ENCODE results near the gene FHIT.

FHIT gene

DNA sequence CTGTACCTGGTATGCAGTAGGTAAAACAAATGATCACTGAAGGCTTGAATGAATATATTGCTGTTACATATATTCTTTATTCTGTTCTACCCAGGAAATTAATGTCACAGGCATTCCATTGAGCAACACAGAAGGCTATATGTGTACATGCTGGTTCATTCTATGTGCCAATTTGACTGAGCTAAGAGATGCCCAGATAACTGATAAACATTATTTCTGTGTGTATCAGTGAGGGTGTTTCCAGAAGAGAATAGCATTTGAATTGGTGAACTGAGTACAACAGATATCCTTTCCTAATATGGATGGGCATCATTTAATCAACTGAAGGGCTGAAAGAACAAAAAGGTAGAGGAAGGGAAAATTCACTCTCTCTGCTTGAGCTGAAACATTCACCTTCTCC, 886.8 kb downstream of the FHIT start:
- no peaks in the 10 kb centered on the region for H3K36me3 ChIP-seq (ENCODE audit: insufficient read depth, insufficient read length, low read length)
- TF ChIP-seq SUZ12 (IDR thresholded peaks at IDR 0.05; ENCODE audit: extremely low read depth, insufficient read depth, insufficient read length) (no peak), ZNF274 (IDR thresholded peaks at IDR 0.05; ENCODE audit: low read depth, low read length) (no peak), YY1 (IDR thresholded peaks at IDR 0.05; ENCODE audit: insufficient read depth, insufficient read length) (no peak)
- no peaks in the 10 kb centered on the region for H3K27me3 ChIP-seq (ENCODE audit: insufficient read depth, insufficient read length)
- H3K4me1 ChIP-seq (ENCODE audit: insufficient read depth, insufficient read length): no peaks in the 10 kb centered on the region
- no peak overlapping the region for H3K4me3 ChIP-seq (ENCODE audit: insufficient read length, low read depth)
- no peaks in the 10 kb centered on the region for H3K9me3 ChIP-seq (ENCODE audit: insufficient read depth, low read length)
- H3K9ac ChIP-seq (ENCODE audit: insufficient read length, low read depth): no peak overlapping the region
- DNase-seq (ENCODE audit: low read depth, low spot score): no peak

DNA sequence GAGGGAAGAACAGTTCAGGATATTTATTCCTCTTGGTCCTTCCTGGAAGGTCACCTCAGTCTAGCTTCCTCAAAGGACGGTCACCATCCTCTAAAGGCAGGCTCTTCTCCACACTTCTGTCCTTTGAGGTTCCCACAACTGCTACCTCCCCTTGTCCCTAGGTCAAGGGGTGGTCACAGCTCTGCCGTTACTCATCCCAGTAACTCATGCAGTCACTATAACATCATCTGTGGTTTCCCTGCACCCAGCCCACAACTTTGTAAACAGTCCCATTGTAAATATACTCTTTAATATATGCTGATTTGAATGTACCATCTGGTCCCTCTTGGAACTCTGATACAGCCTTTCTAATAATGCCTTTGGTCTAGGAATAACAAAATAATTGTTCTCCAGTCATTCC, 887.4 kb downstream of the FHIT start:
- DNase-seq (ENCODE audit: low read depth, low spot score): no peak
- H3K4me1 ChIP-seq (ENCODE audit: insufficient read depth, insufficient read length): no peaks in the 10 kb centered on the region
- H3K9ac ChIP-seq (ENCODE audit: insufficient read length, low read depth): no peak overlapping the region
- no peaks in the 10 kb centered on the region for H3K27me3 ChIP-seq (ENCODE audit: insufficient read depth, insufficient read length)
- no peak overlapping the region for H3K4me3 ChIP-seq (ENCODE audit: insufficient read length, low read depth)
- no peaks in the 10 kb centered on the region for H3K9me3 ChIP-seq (ENCODE audit: insufficient read depth, low read length)
- no peaks in the 10 kb centered on the region for H3K36me3 ChIP-seq (ENCODE audit: insufficient read depth, insufficient read length, low read length)
- no peak for TF ChIP-seq SUZ12 (IDR thresholded peaks at IDR 0.05; ENCODE audit: extremely low read depth, insufficient read depth, insufficient read length)
- no peak for TF ChIP-seq ZNF274 (IDR thresholded peaks at IDR 0.05; ENCODE audit: low read depth, low read length)

DNA sequence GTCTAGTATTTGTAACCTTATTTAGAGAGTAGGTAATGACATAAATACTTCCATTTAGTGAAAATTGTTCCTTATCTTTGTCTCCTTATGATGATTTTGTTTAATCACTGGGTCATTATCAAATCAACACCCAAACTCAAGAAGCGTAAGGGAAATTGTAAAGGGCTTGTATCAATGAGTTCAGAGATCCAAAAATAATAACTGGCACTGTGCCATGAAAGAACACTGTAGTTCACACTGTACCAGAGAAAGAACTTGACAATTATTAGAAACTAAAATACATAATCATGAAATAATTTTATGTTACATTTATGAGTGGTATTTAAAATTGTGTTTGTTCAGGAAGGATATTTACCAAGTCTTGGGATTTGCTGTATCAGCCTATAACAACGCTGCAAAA, 895.4 kb downstream of the FHIT start:
- no peaks in the 10 kb centered on the region for H3K9me3 ChIP-seq (ENCODE audit: insufficient read depth, low read length)
- DNase-seq (ENCODE audit: low read depth, low spot score): no peak

DNA sequence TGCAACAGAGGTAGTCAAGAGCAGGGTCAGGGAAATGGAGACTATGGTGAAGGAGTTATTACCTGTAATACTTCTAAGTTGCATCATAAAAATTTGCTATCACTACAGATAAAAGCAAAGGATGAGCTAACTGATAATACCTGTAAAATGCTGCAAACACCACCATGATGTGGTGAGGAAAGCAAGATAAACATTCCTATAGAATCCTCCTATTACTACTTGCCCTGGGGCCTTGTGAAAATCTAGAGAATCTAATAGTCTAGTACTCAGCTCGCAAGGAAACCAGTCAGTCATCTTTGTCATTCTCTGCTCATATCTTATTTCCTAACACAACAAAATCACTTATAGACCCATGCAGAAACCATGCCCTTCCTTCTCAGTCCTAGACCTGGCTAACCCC, 899.8 kb downstream of the FHIT start:
- H3K4me3 ChIP-seq (ENCODE audit: insufficient read length, low read depth): no peak overlapping the region
- no peak for DNase-seq (ENCODE audit: low read depth, low spot score)
- H3K4me1 ChIP-seq (ENCODE audit: insufficient read depth, insufficient read length): no peaks in the 10 kb centered on the region
- TF ChIP-seq YY1 (IDR thresholded peaks at IDR 0.05; ENCODE audit: insufficient read depth, insufficient read length) (no peak), SUZ12 (IDR thresholded peaks at IDR 0.05; ENCODE audit: extremely low read depth, insufficient read depth, insufficient read length) (no peak), ZNF274 (IDR thresholded peaks at IDR 0.05; ENCODE audit: low read depth, low read length) (no peak)
- no peaks in the 10 kb centered on the region for H3K27me3 ChIP-seq (ENCODE audit: insufficient read depth, insufficient read length)
- H3K36me3 ChIP-seq (ENCODE audit: insufficient read depth, insufficient read length, low read length): no peaks in the 10 kb centered on the region
- no peaks in the 10 kb centered on the region for H3K9me3 ChIP-seq (ENCODE audit: insufficient read depth, low read length)
- no peak overlapping the region for H3K9ac ChIP-seq (ENCODE audit: insufficient read length, low read depth)

More for the DNA sequence above, 895.4 kb downstream of the FHIT start:
- TF ChIP-seq ZNF274 (IDR thresholded peaks at IDR 0.05; ENCODE audit: low read depth, low read length): no peak
- Histone ChIP-seq H3K36me3 (ENCODE audit: insufficient read depth, insufficient read length, low read length) (no peaks in the 10 kb centered on the region), H3K9ac (ENCODE audit: insufficient read length, low read depth) (no peak overlapping the region), H3K4me3 (ENCODE audit: insufficient read length, low read depth) (no peak overlapping the region), H3K4me1 (ENCODE audit: insufficient read depth, insufficient read length) (no peaks in the 10 kb centered on the region), H3K27me3 (ENCODE audit: insufficient read depth, insufficient read length) (no peaks in the 10 kb centered on the region)

DNA sequence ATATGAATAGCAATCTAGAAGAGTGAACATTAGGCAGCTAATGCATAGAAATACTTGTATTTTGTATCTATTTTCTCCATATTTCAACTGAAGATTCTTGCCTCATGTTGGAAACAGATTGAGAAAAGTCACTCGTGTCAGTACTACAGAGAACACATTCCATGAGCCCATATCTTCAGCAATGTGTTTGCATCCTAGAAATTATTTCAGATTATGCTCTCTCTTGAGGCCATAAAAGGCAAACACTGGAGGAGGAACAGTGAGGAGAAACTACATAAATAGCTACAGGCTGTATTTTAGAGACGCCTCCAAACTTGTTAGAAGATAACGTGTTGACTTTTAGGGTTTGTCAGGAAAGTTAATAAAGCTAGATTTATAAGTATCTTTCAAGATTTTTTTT, 906.9 kb downstream of the FHIT start:
- Histone ChIP-seq H3K9ac (ENCODE audit: insufficient read length, low read depth) (no peak overlapping the region), H3K9me3 (ENCODE audit: insufficient read depth, low read length) (no peaks in the 10 kb centered on the region), H3K27me3 (ENCODE audit: insufficient read depth, insufficient read length) (no peaks in the 10 kb centered on the region), H3K4me3 (ENCODE audit: insufficient read length, low read depth) (no peak overlapping the region), H3K4me1 (ENCODE audit: insufficient read depth, insufficient read length) (no peaks in the 10 kb centered on the region), H3K36me3 (ENCODE audit: insufficient read depth, insufficient read length, low read length) (no peaks in the 10 kb centered on the region)
- TF ChIP-seq ZNF274 (IDR thresholded peaks at IDR 0.05; ENCODE audit: low read depth, low read length) (no peak), YY1 (IDR thresholded peaks at IDR 0.05; ENCODE audit: insufficient read depth, insufficient read length) (no peak), SUZ12 (IDR thresholded peaks at IDR 0.05; ENCODE audit: extremely low read depth, insufficient read depth, insufficient read length) (no peak)
- DNase-seq (ENCODE audit: low read depth, low spot score): no peak

DNA sequence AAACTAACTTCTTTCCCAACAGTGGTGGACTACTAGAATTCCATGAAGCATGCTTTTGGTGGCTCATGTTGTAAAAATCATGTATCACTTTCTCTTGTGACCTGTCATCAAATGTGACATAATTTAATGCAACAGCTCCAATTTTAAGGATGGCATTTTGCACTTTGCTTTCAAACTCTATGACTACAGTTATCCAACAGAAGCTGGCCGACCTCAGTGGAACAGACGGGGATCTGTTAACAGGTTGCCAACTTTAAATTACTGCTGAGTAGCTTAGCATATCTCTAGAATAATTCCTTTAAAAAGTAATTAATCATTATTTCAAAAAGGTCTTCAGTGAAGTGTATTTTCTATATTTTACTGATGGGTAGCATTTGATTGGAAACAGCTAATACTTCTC, 907.4 kb downstream of the FHIT start:
- Histone ChIP-seq H3K9ac (ENCODE audit: insufficient read length, low read depth) (no peak overlapping the region), H3K4me3 (ENCODE audit: insufficient read length, low read depth) (no peak overlapping the region), H3K36me3 (ENCODE audit: insufficient read depth, insufficient read length, low read length) (no peaks in the 10 kb centered on the region), H3K4me1 (ENCODE audit: insufficient read depth, insufficient read length) (no peaks in the 10 kb centered on the region), H3K9me3 (ENCODE audit: insufficient read depth, low read length) (no peaks in the 10 kb centered on the region), H3K27me3 (ENCODE audit: insufficient read depth, insufficient read length) (no peaks in the 10 kb centered on the region)
- TF ChIP-seq YY1 (IDR thresholded peaks at IDR 0.05; ENCODE audit: insufficient read depth, insufficient read length) (no peak), SUZ12 (IDR thresholded peaks at IDR 0.05; ENCODE audit: extremely low read depth, insufficient read depth, insufficient read length) (no peak)
- no peak for DNase-seq (ENCODE audit: low read depth, low spot score)

DNA sequence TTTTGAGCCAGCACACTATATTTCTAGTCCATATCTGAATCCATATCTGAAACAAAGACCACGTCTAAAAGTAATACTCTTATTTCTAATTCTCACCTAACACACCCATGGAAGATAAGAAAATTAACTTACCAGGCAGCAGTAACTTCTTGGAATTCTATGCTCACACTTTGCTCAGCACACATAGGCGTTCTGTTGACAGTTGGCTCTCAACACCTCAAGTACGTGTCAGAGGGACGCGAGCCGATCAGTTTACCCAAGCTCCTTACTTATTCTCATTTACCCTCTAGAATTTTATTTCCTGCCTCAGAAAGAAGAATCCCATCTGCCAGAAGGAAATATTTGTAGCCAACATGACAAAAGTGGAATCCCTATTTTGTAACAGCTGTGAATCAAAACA, 911.9 kb downstream of the FHIT start:
- TF ChIP-seq ZNF274 (IDR thresholded peaks at IDR 0.05; ENCODE audit: low read depth, low read length): no peak
- Histone ChIP-seq H3K4me1 (ENCODE audit: insufficient read depth, insufficient read length) (no peaks in the 10 kb centered on the region), H3K27me3 (ENCODE audit: insufficient read depth, insufficient read length) (no peaks in the 10 kb centered on the region), H3K4me3 (ENCODE audit: insufficient read length, low read depth) (no peak overlapping the region), H3K36me3 (ENCODE audit: insufficient read depth, insufficient read length, low read length) (no peaks in the 10 kb centered on the region), H3K9ac (ENCODE audit: insufficient read length, low read depth) (no peak overlapping the region), H3K9me3 (ENCODE audit: insufficient read depth, low read length) (no peaks in the 10 kb centered on the region)
- DNase-seq (ENCODE audit: low read depth, low spot score): no peak

DNA sequence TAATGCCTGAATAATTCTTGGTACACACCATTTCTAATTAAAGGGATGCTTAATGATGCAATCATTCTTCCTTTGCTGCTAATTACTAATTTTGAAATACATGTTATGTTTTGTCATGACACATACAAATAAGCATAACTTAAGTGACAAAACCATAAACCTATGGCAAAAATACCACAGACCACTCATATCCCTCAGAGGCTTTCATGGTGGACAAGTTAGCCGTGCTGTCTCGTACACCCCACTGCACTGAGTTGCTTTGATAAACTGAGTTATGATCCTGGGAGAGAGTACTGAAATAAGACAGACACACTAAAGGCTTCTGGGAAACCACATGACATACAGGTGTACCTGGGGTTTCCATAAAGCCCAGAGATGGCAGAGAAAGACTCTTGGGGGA, 913.8 kb downstream of the FHIT start:
- no peak for DNase-seq (ENCODE audit: low read depth, low spot score)
- H3K4me1 ChIP-seq (ENCODE audit: insufficient read depth, insufficient read length): no peaks in the 10 kb centered on the region
- no peak overlapping the region for H3K4me3 ChIP-seq (ENCODE audit: insufficient read length, low read depth)
- TF ChIP-seq YY1 (IDR thresholded peaks at IDR 0.05; ENCODE audit: insufficient read depth, insufficient read length) (no peak), SUZ12 (IDR thresholded peaks at IDR 0.05; ENCODE audit: extremely low read depth, insufficient read depth, insufficient read length) (no peak), ZNF274 (IDR thresholded peaks at IDR 0.05; ENCODE audit: low read depth, low read length) (no peak)
- no peaks in the 10 kb centered on the region for H3K9me3 ChIP-seq (ENCODE audit: insufficient read depth, low read length)
- no peak overlapping the region for H3K9ac ChIP-seq (ENCODE audit: insufficient read length, low read depth)
- no peaks in the 10 kb centered on the region for H3K27me3 ChIP-seq (ENCODE audit: insufficient read depth, insufficient read length)
- H3K36me3 ChIP-seq (ENCODE audit: insufficient read depth, insufficient read length, low read length): no peaks in the 10 kb centered on the region
